ENCODE data around the gene SERGEF.
"Not testable (repeated sequence)": the region's sequence is repeated elsewhere in the genome, so short reads cannot be mapped to it uniquely, and the experiment has no call there.

SERGEF gene

GRCh38 chr11:17915500-17916143 lies 97.2 kb downstream of the SERGEF start:
- in situ Hi-C loops (cut with MboI; ENCODE audit: low sequenced_read_pairs): no loop called here

GRCh38 chr11:17914957-17915356 lies 97.9 kb downstream of the SERGEF start:
- in situ Hi-C loops (cut with MboI; ENCODE audit: low sequenced_read_pairs): no loop called here

GRCh38 chr11:17907046-17907445 lies 105.8 kb downstream of the SERGEF start:
- in situ Hi-C loops (cut with MboI; ENCODE audit: low sequenced_read_pairs): no loop called here

- in situ Hi-C loops (cut with MboI; ENCODE audit: low sequenced_read_pairs): no loop called here
These were observed 106.4 kb downstream of the SERGEF start for GRCh38 chr11:17906436-17906835.

GRCh38 chr11:17905477-17905876 lies 107.4 kb downstream of the SERGEF start:
- in situ Hi-C loops (cut with MboI; ENCODE audit: low sequenced_read_pairs): no loop called here

GRCh38 chr11:17901481-17901880 lies 111.4 kb downstream of the SERGEF start:
- in situ Hi-C loops (cut with MboI; ENCODE audit: low sequenced_read_pairs): no loop called here

GRCh38 chr11:17898782-17899181 lies 114.1 kb downstream of the SERGEF start:
- in situ Hi-C loops (cut with MboI; ENCODE audit: low sequenced_read_pairs): no loop called here

GRCh38 chr11:17898071-17898470 lies 114.8 kb downstream of the SERGEF start:
- in situ Hi-C loops (cut with MboI; ENCODE audit: low sequenced_read_pairs): no loop called here

GRCh38 chr11:17897495-17897894 lies 115.4 kb downstream of the SERGEF start:
- in situ Hi-C loops (cut with MboI; ENCODE audit: low sequenced_read_pairs): no loop called here

GRCh38 chr11:17896496-17897151 lies 116.2 kb downstream of the SERGEF start:
- in situ Hi-C loops (cut with MboI; ENCODE audit: low sequenced_read_pairs): not testable (repeated sequence)

GRCh38 chr11:17894929-17895658 lies 117.8 kb downstream of the SERGEF start:
- in situ Hi-C loops (cut with MboI; ENCODE audit: low sequenced_read_pairs): no loop called here

GRCh38 chr11:17892409-17892808 lies 120.4 kb downstream of the SERGEF start:
- in situ Hi-C loops (cut with MboI; ENCODE audit: low sequenced_read_pairs): no loop called here

- in situ Hi-C loops (cut with MboI; ENCODE audit: low sequenced_read_pairs): no loop called here
These were observed 122.5 kb downstream of the SERGEF start for GRCh38 chr11:17890325-17890724.

GRCh38 chr11:17887779-17888178 lies 125.1 kb downstream of the SERGEF start:
- in situ Hi-C loops (cut with MboI; ENCODE audit: low sequenced_read_pairs): no loop called here

GRCh38 chr11:17883946-17884345 lies 128.9 kb downstream of the SERGEF start:
- in situ Hi-C loops (cut with MboI; ENCODE audit: low sequenced_read_pairs): no loop called here

- in situ Hi-C loops (cut with MboI; ENCODE audit: low sequenced_read_pairs): no loop called here
These were observed 129.8 kb downstream of the SERGEF start for GRCh38 chr11:17883057-17883456.

GRCh38 chr11:17878743-17879142 lies 134.1 kb downstream of the SERGEF start:
- in situ Hi-C loops (cut with MboI; ENCODE audit: low sequenced_read_pairs): no loop called here

GRCh38 chr11:17877886-17878285 lies 135.0 kb downstream of the SERGEF start:
- in situ Hi-C loops (cut with MboI; ENCODE audit: low sequenced_read_pairs): no loop called here

- in situ Hi-C loops (cut with MboI; ENCODE audit: low sequenced_read_pairs): no loop called here
These were observed 136.0 kb downstream of the SERGEF start for GRCh38 chr11:17876827-17877226.

GRCh38 chr11:17875891-17876290 lies 137.0 kb downstream of the SERGEF start:
- in situ Hi-C loops (cut with MboI; ENCODE audit: low sequenced_read_pairs): no loop called here

- in situ Hi-C loops (cut with MboI; ENCODE audit: low sequenced_read_pairs): no loop called here
These were observed 139.3 kb downstream of the SERGEF start for GRCh38 chr11:17873586-17873985.

GRCh38 chr11:17868398-17868797 lies 144.4 kb downstream of the SERGEF start:
- in situ Hi-C loops (cut with MboI; ENCODE audit: low sequenced_read_pairs): not testable (repeated sequence)
